ENCODE data around the gene NEUROD2.
A peak's percentile ranks its signal among the peaks of the same experiment; 100 is the strongest.

NEUROD2 gene

GRCh38 chr17:39635614-39636176 lies 28.0 kb upstream of the NEUROD2 start:
- no peak for DNase-seq

GRCh38 chr17:39634384-39634871 lies 26.7 kb upstream of the NEUROD2 start:
- DNase-seq: peak in 5 of 58 donors; percentile 11 to 48 (median 18)

GRCh38 chr17:39633570-39634183 lies 26.0 kb upstream of the NEUROD2 start:
- DNase-seq: no peak

DNA sequence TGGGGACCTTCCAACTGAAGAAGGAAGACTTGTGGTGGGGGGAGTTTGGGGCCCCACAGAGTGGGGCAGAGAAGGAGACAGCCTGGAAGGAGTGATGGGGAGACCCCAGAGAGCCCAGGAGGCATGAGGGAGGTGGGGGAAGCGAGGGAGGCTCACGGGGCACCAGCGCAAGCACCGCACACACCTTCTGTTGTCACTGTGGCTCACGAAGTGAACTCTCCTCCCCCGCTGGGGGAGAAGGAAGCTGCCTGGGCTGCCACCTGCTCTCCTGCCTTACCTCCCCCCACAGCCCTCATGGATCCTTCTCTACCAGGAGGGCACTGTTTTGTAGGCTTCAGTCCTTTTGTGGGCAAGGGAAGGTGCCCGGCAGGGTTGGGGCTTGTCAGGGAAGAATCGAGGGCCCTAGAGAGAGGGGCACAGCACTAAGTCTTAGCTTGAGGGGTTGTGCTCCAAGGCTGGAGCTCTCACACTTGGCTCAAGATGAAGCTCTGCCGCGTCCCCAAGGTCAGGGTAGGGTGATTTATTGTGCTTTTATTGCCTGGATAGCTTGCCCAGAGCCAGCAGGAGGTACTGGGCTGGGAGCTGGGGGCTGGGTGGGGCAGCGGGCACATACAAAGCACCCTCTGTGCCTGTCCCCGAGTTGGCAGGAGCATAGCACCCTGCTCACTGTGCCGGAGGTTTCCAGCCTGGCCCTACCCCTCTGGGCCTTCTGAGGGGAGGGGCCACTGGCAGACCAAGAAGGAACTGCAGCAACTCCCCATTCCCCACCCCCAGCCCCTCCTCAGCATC lies 24.6 kb upstream of the NEUROD2 start:
- DNase-seq: peak in 52 of 58 donors; percentile 27 to 95 (median 75)

- no peak for DNase-seq
These were observed 23.7 kb upstream of the NEUROD2 start for GRCh38 chr17:39631403-39631802.

DNA sequence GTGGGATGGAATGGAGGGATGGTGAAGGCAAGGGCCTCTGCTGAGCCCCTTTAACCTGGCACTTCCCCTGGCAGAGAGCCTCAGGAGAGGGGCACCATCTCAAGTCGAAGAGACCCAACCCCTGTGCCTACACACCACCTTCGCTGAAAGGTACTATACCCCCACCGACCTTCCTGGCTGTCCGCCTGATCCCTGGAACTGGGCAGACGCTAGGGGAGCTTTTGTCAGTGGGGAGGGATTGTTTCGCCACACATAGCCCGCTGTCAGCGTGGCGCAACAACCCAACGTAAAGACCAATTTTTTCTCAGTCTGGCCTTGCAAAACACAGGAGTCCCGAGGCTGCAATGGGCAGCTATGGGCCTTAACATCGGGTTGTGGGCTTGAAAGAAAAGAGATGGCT lies 22.2 kb upstream of the NEUROD2 start:
- DNase-seq: no peak

- DNase-seq: no peak
These were observed 21.8 kb upstream of the NEUROD2 start for GRCh38 chr17:39629494-39629880.

DNA sequence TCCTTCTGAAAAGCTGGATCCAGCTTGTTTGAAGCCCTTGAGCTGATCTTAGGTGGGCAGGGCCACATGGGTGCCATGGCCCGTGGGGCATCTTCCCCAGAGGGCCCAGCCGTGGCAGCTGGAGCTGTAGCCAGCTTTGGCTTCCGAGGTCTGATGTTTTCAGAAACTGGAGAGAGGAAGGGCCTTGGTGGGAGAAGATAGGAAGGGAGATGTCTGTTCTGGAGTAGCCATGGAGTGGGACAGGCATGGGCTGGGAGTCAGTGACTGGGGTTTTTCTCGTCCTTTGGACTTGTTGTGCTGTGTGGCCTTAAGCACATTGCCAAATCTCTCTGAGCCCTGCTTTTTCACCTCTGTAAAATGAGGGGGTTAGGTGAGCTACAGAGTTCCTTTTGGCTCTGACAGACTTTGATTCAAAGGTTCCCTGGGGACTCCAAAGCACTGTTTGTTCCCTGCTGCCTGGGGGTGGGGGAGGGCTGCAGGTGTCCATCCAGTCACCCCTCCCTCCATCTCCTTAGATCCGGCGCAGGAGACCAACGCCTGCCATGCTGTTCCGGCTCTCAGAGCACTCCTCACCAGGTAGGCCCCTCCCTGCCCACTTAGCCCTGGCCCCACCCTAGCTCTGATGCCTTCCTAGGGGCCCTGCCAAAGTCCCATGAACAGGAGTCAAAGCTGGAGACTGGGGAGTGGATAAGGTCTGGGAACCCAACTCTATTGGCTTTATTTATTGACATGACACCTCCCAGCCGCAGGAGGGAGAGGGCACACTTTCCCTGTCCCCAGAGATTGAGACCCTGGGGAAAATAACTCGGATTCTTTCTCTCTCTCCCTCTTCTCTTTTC lies 21.2 kb upstream of the NEUROD2 start:
- DNase-seq: no peak

DNA sequence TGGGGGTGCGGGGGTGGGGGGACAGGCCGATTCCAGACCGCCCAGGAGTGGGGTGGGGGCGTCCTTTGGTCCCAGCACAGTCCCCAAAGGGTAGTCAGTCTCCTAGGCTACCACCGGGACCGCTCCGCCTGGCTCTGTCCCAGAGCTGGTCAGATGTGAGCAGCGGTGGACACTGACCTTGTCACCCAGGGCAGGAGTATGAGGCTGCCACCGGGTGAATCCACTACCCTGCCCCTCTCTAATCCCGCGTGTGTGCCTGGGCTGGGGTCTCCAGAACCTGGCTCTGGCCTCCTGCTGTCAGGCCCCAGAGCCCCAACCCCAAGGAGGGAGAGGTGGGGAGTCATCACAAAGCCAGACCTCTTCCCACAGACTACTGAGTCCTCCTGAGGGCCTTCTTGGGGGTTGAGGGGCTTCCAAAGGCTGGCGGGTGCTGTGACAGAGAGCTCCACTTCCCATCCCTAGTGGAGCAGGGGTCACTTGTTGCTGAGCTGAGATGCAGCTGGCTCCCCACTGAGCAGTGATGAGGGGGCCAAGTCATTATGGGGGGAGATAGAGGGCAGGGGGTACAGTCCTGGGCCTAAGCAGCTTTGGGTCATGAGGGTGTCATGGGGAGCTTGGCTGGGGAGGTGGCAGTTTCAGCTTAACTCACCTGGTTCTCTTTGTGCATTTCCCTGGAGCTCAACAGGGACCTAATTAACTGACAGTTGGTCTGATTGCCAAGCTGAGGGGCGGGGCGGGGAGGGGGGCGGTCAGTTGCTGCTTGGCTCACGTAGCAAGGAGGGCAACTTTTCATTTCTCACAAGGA lies 20.2 kb upstream of the NEUROD2 start:
- no peak for DNase-seq

GRCh38 chr17:39627047-39627711 lies 19.5 kb upstream of the NEUROD2 start:
- DNase-seq: no peak

DNA sequence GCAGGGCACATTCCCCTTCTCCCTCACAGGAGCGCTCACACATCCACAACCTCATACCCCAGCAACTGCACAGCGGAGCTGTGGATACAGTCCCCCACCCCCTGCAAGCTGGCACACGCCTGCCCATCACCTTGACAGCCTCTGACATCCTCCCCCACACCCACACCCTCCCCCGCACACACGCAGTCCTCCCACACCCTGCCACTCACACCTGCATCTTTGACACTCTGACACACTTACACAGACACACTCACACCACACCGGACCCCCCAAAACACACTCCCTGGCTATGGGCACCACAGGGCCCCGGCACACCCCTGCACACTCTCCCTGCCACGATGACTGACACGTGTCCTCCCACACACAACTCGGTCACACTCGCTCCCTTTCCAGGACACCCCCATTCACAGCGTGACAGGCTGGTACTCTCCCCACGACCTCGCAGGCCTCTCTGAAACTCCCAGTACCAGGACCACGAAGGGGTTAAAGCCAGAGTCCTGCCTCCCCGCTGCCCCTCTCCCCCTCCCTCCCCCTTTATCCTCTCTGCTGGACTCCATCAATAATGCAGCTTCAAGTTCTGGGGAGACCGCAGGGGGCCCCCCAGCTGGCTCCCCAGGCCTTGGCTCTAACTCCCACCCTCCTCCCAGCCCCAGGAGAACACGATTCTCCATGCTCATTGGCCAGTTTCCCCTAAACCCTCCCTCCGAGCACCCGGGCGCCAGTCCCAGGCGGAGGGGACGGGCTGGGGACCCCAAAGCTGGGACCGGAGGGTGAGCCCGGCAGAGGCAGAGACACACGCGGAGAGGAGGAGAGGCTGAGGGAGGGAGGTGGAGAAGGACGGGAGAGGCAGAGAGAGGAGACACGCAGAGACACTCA lies 18.7 kb upstream of the NEUROD2 start, which contains the start of gene PPP1R1B:
TSS of gene PPP1R1B (plus strand) at position 782 of the 876 bp plus-strand sequence. CDS start 441 bp downstream, outside the sequence.
- peak in 39 of 58 donors; percentile 7 to 84 (median 45) for DNase-seq

- DNase-seq: no peak
These were observed 17.6 kb upstream of the NEUROD2 start for GRCh38 chr17:39625198-39625785.

DNA sequence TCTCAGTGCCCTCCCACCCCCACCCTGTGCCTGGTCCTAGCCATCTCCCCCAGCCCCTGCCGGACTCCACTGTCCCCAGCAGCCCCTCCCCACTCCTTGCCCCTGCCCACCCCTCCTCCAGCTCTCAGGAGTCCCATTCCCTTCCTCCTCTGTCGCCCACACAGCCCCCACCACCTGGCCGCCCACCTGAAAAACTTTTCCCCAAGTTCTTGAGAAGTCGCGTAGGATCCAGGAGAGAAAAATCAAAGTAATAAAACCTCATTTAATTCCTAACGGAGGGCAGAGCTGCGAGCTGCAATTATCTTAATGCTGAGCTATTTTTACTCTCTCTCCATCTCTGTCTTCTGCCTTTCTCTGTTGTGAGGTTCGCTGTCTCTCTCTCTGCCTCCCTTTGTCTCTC lies 16.6 kb upstream of the NEUROD2 start:
- DNase-seq: peak in 1 of 58 donors; percentile 34

DNA sequence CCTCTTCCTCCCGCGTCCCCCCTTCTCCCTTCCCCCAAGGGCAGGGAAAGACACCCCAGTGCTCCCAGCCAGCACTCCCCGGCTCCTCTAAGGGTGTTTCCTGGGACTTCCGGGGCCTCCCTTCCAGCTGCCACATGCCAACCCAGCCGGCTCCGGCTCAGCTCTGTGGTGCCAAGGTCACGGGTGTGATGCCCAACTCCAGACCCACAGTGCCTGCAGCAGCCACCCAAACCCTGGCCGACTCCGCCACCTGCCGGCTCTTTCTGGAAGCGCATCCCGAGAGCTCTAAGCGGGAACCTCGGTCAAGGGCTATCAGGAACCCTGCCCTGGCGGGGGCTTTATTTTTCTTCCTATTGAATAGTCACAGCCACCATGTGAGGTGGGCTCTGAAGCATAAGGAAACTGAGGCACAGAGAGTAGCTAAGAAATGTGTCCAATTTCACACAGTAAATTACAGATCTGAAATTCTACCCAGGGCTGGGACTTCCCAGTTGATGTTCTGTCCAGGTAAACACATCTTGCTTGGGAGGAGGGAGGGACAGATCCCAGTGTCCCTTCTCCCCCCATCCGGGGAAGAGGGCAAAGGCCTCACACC lies 15.7 kb upstream of the NEUROD2 start:
- DNase-seq: peak; percentile 14 to 93 (median 74)

- no peak for DNase-seq
These were observed 14.8 kb upstream of the NEUROD2 start for GRCh38 chr17:39622380-39623006.

DNA sequence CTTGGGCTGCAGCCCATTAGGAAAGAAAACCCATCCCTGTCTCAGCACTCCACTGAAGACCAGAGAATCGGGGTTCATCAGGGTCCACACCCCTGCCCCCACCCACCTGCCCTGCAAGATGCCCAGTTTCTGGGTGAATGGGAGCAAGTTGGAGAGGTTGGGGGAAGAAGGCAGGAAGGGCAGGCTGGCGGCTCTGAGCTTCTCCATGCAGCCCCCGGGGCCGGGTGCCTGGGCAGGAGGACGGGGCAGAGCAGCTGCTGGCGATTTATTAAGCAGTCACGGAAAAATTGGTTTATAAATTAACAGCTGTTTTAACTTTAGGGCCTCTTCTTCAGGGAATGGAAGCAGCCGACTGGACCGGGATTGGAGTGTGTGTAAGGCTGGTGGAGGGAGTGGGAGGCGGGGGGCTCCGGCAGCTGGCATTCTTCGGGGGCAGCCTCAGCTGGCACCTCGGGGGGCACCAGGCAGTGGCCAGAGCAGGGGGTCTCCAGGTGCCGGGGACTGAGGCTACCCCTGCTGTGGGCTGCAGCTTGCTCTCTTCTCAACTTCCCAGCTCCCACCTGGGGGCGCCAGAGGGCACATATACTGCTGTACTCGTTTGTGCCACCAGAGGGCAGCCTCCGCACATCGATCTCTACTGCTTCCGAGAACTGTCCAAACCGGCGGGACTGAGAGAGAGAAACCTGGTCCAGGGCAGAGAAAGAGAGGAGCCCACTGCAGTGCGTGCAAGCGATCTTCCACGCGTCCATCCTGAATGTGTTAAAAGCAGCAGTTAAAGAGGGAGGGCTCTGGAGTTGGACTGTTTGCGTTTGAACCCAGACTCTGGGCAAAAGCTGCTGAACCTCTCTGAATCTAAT lies 14.0 kb upstream of the NEUROD2 start:
- DNase-seq: peak; percentile 37 to 93 (median 80)

- DNase-seq: no peak
These were observed 12.0 kb upstream of the NEUROD2 start for GRCh38 chr17:39619786-39620101.

Data from anterior cingulate cortex (tissue), 58 donors.